Neutrophil (primary cell): ENCODE data around the gene WBP1.

ENCODE experiments used
- H3K27ac ChIP-seq: fragments of 200-600 bp; sonication (generic); 2 replicates; pipeline ENCODE4 v1.5.1; 2016; ENCODE audit warnings: mild to moderate bottlenecking, moderate library complexity
- H3K27me3 ChIP-seq: fragments of 200-600 bp; sonication (generic); 2 replicates; pipeline ENCODE4 v1.6.0; 2016; ENCODE audit warnings: mild to moderate bottlenecking
- H3K36me3 ChIP-seq: fragments of 200-600 bp; sonication (generic); 2 replicates; pipeline ENCODE4 v1.5.1; 2017
- H3K4me1 ChIP-seq, 2 experiments: fragments of 200-600 bp in 1 of 2; sonication (generic) in 1 of 2; 1 replicate in 1 of 2; 2 replicates in 1 of 2; pipeline versions ENCODE4 v1.5.1 to v1.6.1; 2013 to 2016; ENCODE audit warnings: low read depth in 1 of 2, low read length in 1 of 2, mild to moderate bottlenecking in 1 of 2, moderate library complexity in 1 of 2; ENCODE audit not compliant: control insufficient read depth in 1 of 2, insufficient read depth in 1 of 2
- H3K4me3 ChIP-seq, 2 experiments: fragments of 200-600 bp in 1 of 2; sonication (generic) in 1 of 2; 1 replicate in 1 of 2; 2 replicates in 1 of 2; pipeline ENCODE4 v1.5.1; 2013 to 2016; ENCODE audit warnings: low read depth in 1 of 2, low read length in 1 of 2, mild to moderate bottlenecking in 1 of 2, moderate library complexity in 1 of 2
- H3K9me3 ChIP-seq: fragments of 200-600 bp; sonication (generic); 2 replicates; pipeline ENCODE4 v1.5.1; 2016
- CTCF ChIP-seq: fragments of 200-600 bp; sonication (generic); IDR thresholded peaks from 2 replicates; pipeline ENCODE4 v1.5.1; 2016; ENCODE audit warnings: antibody characterized with exemption

WBP1 gene

GRCh38 chr2:74486141-74486540 lies 27.9 kb downstream of the WBP1 start:
- H3K27ac ChIP-seq = no peak overlapping the region
- no peaks in the 10 kb centered on the region for H3K9me3 ChIP-seq
- no peak overlapping the region for H3K4me3 ChIP-seq
- peaks cover 46% of the 10 kb centered on the region for H3K36me3 ChIP-seq
- no peaks in the 10 kb centered on the region for H3K27me3 ChIP-seq
- H3K4me1 ChIP-seq = peaks cover 17 to 23% of the 10 kb centered on the region in 2 experiments
- no peak for TF ChIP-seq CTCF

- Histone ChIP-seq H3K27me3 (no peaks in the 10 kb centered on the region), H3K27ac (no peak overlapping the region), H3K36me3 (peaks cover 72% of the 10 kb centered on the region), H3K9me3 (no peaks in the 10 kb centered on the region), H3K4me3 (no peak overlapping the region), H3K4me1 (peaks cover 0 to under 1% of the 10 kb centered on the region in 2 experiments)
- no peak for TF ChIP-seq CTCF
Measured at GRCh38 chr2:74488643-74489481, 30.6 kb downstream of the WBP1 start.

- Histone ChIP-seq H3K27ac (no peak overlapping the region), H3K4me1 (no peaks in the 10 kb centered on the region), H3K27me3 (no peaks in the 10 kb centered on the region), H3K9me3 (no peaks in the 10 kb centered on the region), H3K4me3 (no peak overlapping the region), H3K36me3 (peaks cover 79% of the 10 kb centered on the region)
- no peak for TF ChIP-seq CTCF
Measured at GRCh38 chr2:74489906-74490305, 31.7 kb downstream of the WBP1 start.

GRCh38 chr2:74491648-74492544 lies 33.7 kb downstream of the WBP1 start:
- TF ChIP-seq CTCF = no peak
- Histone ChIP-seq H3K27ac (no peak overlapping the region), H3K9me3 (no peaks in the 10 kb centered on the region), H3K27me3 (peaks cover 11% of the 10 kb centered on the region), H3K4me1 (no peaks in the 10 kb centered on the region), H3K4me3 (no peak overlapping the region), H3K36me3 (peaks cover 67% of the 10 kb centered on the region)

- Histone ChIP-seq H3K36me3 (peaks cover 58% of the 10 kb centered on the region), H3K27ac (no peak overlapping the region), H3K4me1 (peaks cover 11% of the 10 kb centered on the region in 2 experiments), H3K4me3 (no peak overlapping the region), H3K9me3 (no peaks in the 10 kb centered on the region), H3K27me3 (peaks cover 27% of the 10 kb centered on the region)
- TF ChIP-seq CTCF = no peak
Measured at GRCh38 chr2:74493546-74493945, 35.3 kb downstream of the WBP1 start.
